Measurements from ENCODE around the gene OR52D1.

The OR52D1 gene

DNA sequence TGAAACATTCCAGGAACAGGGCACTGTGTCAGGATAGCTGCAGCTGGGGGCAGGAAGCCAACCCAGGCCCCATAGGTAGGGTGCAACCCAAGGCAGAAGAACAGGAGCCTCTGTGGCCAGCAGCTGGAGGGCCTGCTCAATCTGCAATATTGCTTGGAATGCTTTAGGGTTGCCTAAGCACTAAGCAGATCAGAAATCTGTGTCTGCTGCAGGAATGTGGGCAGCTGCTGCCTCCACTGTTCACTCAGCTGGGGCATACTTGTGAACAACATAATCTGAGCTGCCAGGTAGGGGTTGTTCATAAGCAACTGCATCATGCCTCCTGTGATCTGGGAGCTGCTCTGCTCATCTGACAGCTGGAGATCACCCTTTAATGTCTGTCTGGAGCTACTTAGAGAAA is 26.4 kb downstream of the OR52D1 start:
- DNase-seq: no peak

DNA sequence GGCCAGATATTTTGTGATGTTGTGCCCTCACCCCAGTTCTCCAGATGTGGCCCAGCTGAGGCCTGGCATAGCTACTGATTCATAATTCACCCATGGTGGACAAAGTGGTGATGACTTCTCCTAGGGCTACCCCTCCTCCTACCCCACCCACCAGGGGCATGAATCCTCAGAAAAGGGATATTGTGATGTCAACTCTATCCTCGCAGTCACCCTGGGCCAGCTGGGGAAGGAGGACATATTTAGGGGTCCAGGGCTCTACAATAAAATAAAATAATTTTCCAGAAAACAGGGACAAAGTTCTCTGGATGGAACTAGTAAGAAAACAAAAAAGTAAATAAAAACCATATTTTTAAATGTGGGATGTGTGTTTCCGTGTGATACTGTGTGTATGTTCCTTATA is 28.1 kb downstream of the OR52D1 start, which contains the start of gene UBQLNL:
Gene UBQLNL (minus strand): TSS at position 101 of the 400 bp plus-strand sequence. CDS start 258 bp downstream, outside the sequence.
- no peak for DNase-seq

GRCh38 chr11:5521540-5521939 is 33.1 kb downstream of the OR52D1 start:
- no peak for DNase-seq

DNA sequence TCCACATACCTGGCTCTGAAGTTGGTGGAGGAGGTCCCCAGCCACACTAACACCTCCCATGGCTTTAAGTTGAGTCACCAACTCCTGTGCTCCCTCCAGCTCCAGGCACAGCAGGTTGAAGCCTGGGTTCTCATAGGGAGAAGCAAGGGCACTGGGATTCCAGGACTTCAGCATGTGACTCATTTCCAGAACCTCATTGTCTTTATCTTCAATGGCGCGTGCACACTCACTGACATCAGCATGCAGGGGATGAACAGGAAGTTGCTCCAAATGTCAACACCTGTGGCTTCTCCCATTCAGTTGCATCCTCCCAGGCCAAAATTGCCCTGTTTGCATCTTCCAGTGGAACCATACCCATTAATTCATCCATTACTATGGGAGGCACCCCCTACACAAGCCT is 33.8 kb downstream of the OR52D1 start:
- DNase-seq: no peak

- no peak for DNase-seq
These were observed 36.3 kb downstream of the OR52D1 start for GRCh38 chr11:5524756-5525155.

- DNase-seq: no peak
These were observed 39.2 kb downstream of the OR52D1 start for GRCh38 chr11:5527716-5528115.

DNA sequence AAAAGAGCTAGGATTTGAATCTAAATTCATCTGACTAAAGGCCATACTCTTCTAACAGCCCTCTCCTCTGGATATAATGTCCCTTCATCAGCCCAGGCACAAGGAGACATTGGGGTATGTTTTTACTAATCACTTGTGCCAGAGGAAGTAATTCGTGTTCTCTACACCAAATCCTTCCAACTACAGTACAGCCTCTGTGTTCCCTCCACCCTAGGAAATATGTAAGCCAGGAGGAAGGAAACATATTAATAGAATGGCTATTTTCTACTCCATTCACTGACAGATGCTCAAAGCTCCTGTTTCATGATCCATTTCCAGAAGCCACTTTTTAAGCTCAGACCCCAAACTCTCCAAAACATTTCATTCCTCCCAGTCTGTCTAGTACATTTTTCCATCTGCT is 40.0 kb downstream of the OR52D1 start:
- DNase-seq: no peak

DNA sequence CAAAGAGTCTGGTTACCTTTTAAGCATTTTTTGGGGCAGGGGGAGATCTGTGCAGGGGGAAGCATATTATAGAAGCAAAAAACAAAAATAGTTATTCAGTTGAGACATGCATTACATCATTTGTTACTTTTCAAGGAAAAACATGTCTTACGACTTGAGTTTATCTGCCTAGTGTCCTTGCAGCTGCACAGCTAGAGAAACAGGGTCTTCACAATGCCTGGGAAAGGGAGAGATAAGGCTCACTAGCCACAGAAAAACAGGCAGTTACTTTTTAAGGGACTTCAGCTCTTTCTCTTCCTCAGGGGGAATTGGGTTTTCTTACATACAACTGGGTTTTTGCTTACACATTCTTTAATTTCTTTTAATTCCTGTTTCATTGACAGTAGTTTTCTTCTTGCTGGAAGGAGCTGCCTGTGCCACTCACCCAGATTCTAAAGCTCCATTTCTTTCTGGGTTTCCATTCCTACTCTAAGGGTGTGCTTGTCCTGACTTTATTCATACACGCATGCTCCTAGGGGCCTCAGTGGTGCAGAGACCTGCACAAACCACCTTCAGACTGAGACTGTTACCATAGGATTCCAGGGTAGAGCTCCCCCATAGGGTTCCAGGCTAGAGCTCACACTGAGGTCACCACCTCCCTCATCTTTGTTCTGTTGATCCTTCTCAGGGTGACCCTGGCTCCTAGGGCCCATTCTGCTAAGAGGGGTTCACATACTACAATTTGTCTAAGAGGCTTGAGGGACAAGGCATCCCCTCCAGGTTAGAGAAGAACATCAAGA is 42.8 kb downstream of the OR52D1 start:
- DNase-seq: no peak

- DNase-seq: no peak
These were observed 45.6 kb downstream of the OR52D1 start for GRCh38 chr11:5534046-5534445.

GRCh38 chr11:5536482-5536881 is 48.0 kb downstream of the OR52D1 start:
- no peak for DNase-seq
